Hepatocyte (in vitro differentiated cells): Measurements from ENCODE around the gene ITSN1.

Source experiments
- EZH2 ChIP-seq: fragments of 200-600 bp; sonication (generic); IDR thresholded peaks from 2 replicates; pipeline ENCODE4 v1.6.1; 2016; ENCODE audit warnings: antibody characterized with exemption, mild to moderate bottlenecking, borderline replicate concordance
- TF ChIP-seq, protein P1 (sequence below): fragments of 200-600 bp; sonication (generic); IDR thresholded peaks from 2 replicates; pipeline ENCODE4 v1.5.1; 2016; ENCODE audit warnings: antibody characterized with exemption, mild to moderate bottlenecking; ENCODE audit not compliant: poor library complexity

GRCh38 chr21:33677450-33677849 lies 35.1 kb downstream of the ITSN1 start:
- TF ChIP-seq, protein P1, sequence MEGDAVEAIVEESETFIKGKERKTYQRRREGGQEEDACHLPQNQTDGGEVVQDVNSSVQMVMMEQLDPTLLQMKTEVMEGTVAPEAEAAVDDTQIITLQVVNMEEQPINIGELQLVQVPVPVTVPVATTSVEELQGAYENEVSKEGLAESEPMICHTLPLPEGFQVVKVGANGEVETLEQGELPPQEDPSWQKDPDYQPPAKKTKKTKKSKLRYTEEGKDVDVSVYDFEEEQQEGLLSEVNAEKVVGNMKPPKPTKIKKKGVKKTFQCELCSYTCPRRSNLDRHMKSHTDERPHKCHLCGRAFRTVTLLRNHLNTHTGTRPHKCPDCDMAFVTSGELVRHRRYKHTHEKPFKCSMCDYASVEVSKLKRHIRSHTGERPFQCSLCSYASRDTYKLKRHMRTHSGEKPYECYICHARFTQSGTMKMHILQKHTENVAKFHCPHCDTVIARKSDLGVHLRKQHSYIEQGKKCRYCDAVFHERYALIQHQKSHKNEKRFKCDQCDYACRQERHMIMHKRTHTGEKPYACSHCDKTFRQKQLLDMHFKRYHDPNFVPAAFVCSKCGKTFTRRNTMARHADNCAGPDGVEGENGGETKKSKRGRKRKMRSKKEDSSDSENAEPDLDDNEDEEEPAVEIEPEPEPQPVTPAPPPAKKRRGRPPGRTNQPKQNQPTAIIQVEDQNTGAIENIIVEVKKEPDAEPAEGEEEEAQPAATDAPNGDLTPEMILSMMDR = no peak
- no peak for TF ChIP-seq EZH2
